ENCODE measurements around the gene CAMSAP3. TPM values are rescaled to one million over a fixed set of nuclear protein-coding genes. Genes with fewer than 3 reads are reported as not detected.

The CAMSAP3 gene
- total RNA-seq, 4 donors from 2014 or later, result 0.15 to 0.16 TPM; not detected in 2

GRCh38 chr19:7606289-7606688, 10.6 kb downstream of the CAMSAP3 start:
- peaks cover 3 to 8% (median 6%) of the 10 kb centered on the region in 3 donors for H3K27me3 ChIP-seq

GRCh38 chr19:7607212-7607873, 11.7 kb downstream of the CAMSAP3 start:
- Histone ChIP-seq H3K9me3 (no peaks in the 10 kb centered on the region), H3K4me1 (no peaks in the 10 kb centered on the region), H3K4me3 (no peak overlapping the region), H3K27ac (no peak overlapping the region), H3K36me3 (no peaks in the 10 kb centered on the region), H3K27me3 (peaks cover under 1 to 6% (median 3%) of the 10 kb centered on the region in 3 donors)
- intact Hi-C loops (cut with DNase I; ENCODE audit: low total_unique reads) (no loop called here), in situ Hi-C loops (cut with MboI; ENCODE audit: low sequenced_read_pairs in 4 of 4) (no loop called here)
- ATAC-seq (no peak), DNase-seq (no peak)
- TF ChIP-seq CTCF (IDR thresholded peaks at IDR 0.05 in 4 of 5, conservative IDR thresholded peaks at IDR 0.05 in 1 of 5) (no peak), POLR2A (IDR thresholded peaks at IDR 0.05) (no peak)

More at GRCh38 chr19:7606289-7606688, 10.6 kb downstream of the CAMSAP3 start:
- Histone ChIP-seq H3K9me3 (no peaks in the 10 kb centered on the region), H3K4me1 (no peaks in the 10 kb centered on the region), H3K36me3 (no peaks in the 10 kb centered on the region), H3K27ac (no peak overlapping the region), H3K4me3 (no peak overlapping the region)
- DNase-seq, result no peak
- no peak for TF ChIP-seq CTCF (IDR thresholded peaks at IDR 0.05 in 4 of 5, conservative IDR thresholded peaks at IDR 0.05 in 1 of 5)
- no peak for TF ChIP-seq POLR2A (IDR thresholded peaks at IDR 0.05)
- in situ Hi-C loops (cut with MboI; ENCODE audit: low sequenced_read_pairs in 4 of 4), result no loop called here
- ATAC-seq, result no peak
- intact Hi-C loops (cut with DNase I; ENCODE audit: low total_unique reads), result no loop called here

- in situ Hi-C loops (cut with MboI; ENCODE audit: low sequenced_read_pairs in 4 of 4) (no loop called here), intact Hi-C loops (cut with DNase I; ENCODE audit: low total_unique reads) (no loop called here)
- no peak for DNase-seq
- Histone ChIP-seq H3K36me3 (no peaks in the 10 kb centered on the region), H3K4me3 (no peak overlapping the region), H3K9me3 (no peaks in the 10 kb centered on the region), H3K4me1 (no peaks in the 10 kb centered on the region), H3K27me3 (peaks cover 0 to 3% (median 0%) of the 10 kb centered on the region in 3 donors), H3K27ac (no peak overlapping the region)
- TF ChIP-seq CTCF (IDR thresholded peaks at IDR 0.05 in 4 of 5, conservative IDR thresholded peaks at IDR 0.05 in 1 of 5), result no peak
- TF ChIP-seq POLR2A (IDR thresholded peaks at IDR 0.05), result no peak
- no peak for ATAC-seq
Measured at GRCh38 chr19:7607874-7608560, 12.4 kb downstream of the CAMSAP3 start.

GRCh38 chr19:7610491-7611240, 15.0 kb downstream of the CAMSAP3 start:
- H3K27me3 ChIP-seq, result no peaks in the 10 kb centered on the region
- no peak overlapping the region for H3K27ac ChIP-seq
- in situ Hi-C loops (cut with MboI; ENCODE audit: low sequenced_read_pairs in 4 of 4), result no loop called here
- H3K4me3 ChIP-seq, result no peak overlapping the region
- H3K36me3 ChIP-seq, result no peaks in the 10 kb centered on the region
- no peak for DNase-seq
- H3K9me3 ChIP-seq, result no peaks in the 10 kb centered on the region
- intact Hi-C loops (cut with DNase I; ENCODE audit: low total_unique reads), result no loop called here
- ATAC-seq, result no peak
- no peaks in the 10 kb centered on the region for H3K4me1 ChIP-seq
- TF ChIP-seq POLR2A (IDR thresholded peaks at IDR 0.05), result no peak
- no peak for TF ChIP-seq CTCF (IDR thresholded peaks at IDR 0.05 in 4 of 5, conservative IDR thresholded peaks at IDR 0.05 in 1 of 5)

All from gastrocnemius medialis (tissue), 4 donors.